GM18870 (cell line): ENCODE data around the gene NAGPA.
"Not testable (repeated sequence)": the region's sequence is repeated elsewhere in the genome, so short reads cannot be mapped to it uniquely, and the experiment has no call there.

Source experiments
- ATAC-seq: cut with Tn5 transposase; IDR thresholded peaks from one replicate; pipeline ENCODE4 v1.9.1; 2021; ENCODE audit warnings: moderate library complexity; ENCODE audit not compliant: unreplicated experiment

Gene NAGPA, protein sequence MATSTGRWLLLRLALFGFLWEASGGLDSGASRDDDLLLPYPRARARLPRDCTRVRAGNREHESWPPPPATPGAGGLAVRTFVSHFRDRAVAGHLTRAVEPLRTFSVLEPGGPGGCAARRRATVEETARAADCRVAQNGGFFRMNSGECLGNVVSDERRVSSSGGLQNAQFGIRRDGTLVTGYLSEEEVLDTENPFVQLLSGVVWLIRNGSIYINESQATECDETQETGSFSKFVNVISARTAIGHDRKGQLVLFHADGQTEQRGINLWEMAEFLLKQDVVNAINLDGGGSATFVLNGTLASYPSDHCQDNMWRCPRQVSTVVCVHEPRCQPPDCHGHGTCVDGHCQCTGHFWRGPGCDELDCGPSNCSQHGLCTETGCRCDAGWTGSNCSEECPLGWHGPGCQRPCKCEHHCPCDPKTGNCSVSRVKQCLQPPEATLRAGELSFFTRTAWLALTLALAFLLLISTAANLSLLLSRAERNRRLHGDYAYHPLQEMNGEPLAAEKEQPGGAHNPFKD

DNA sequence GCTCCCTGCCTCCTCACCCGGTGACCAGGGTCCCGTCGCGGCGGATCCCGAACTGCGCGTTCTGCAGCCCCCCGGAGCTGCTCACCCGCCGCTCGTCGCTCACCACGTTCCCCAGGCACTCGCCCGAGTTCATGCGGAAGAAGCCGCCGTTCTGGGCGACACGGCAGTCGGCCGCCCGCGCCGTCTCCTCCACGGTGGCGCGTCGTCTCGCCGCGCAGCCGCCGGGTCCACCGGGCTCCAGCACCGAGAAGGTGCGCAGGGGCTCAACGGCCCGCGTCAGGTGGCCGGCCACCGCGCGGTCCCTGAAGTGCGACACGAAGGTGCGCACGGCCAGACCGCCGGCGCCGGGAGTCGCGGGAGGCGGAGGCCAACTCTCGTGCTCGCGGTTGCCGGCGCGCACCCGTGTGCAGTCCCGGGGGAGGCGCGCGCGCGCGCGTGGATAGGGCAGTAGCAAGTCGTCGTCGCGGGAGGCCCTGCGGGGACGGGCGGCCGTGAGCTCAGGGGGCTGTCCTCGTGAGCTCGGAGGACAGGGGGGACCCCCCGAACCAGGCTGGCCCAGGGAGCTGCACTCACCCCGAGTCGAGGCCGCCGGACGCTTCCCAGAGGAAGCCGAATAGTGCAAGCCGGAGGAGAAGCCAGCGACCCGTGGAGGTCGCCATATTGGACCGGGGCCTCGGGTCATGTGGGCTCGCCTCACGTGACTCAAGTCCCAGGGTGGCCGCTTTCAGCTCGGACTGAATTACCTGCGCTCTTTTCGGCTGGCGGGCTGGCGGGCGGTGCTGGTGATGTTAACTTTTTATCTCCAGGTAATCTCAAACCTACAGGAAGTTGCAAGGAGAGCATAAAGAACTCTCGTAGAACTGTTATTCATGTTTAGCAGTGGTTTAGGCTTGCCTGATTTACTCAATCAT, at the start of gene NAGPA:
NAGPA (minus strand) TSS at position 680 of the 911 bp plus-strand sequence; CDS start at position 659, 21 bp downstream.
- ATAC-seq: peak; percentile 43

GRCh38 chr16:5080996-5081395, 47.3 kb upstream of the NAGPA start:
- not testable (repeated sequence) for ATAC-seq

GRCh38 chr16:5080461-5080860, 46.7 kb upstream of the NAGPA start:
- ATAC-seq: not testable (repeated sequence)

GRCh38 chr16:5078626-5079025, 44.9 kb upstream of the NAGPA start:
- no peak for ATAC-seq

- ATAC-seq: no peak
Measured at GRCh38 chr16:5077304-5077703, 43.6 kb upstream of the NAGPA start.

GRCh38 chr16:5075637-5076036, 41.9 kb upstream of the NAGPA start:
- ATAC-seq: no peak

- not testable (repeated sequence) for ATAC-seq
Measured at GRCh38 chr16:5073771-5074170, 40.0 kb upstream of the NAGPA start.

- no peak for ATAC-seq
Measured at GRCh38 chr16:5073279-5073629, 39.5 kb upstream of the NAGPA start.

- peak; percentile 2 for ATAC-seq
Measured at GRCh38 chr16:5072334-5073278, 38.9 kb upstream of the NAGPA start.

- ATAC-seq: peak; percentile 76
Measured at GRCh38 chr16:5071681-5072333, 38.1 kb upstream of the NAGPA start, which contains the start of gene ALG1. TSS of gene ALG1 (plus strand) at chr16:5071843. CDS start at chr16:5071850, 7 bp downstream.

GRCh38 chr16:5071341-5071680, 37.6 kb upstream of the NAGPA start:
- ATAC-seq: no peak

- ATAC-seq: no peak
Measured at GRCh38 chr16:5070431-5071186, 36.9 kb upstream of the NAGPA start.

GRCh38 chr16:5069854-5070253, 36.1 kb upstream of the NAGPA start:
- ATAC-seq: no peak

- no peak for ATAC-seq
Measured at GRCh38 chr16:5069048-5069447, 35.3 kb upstream of the NAGPA start.

- ATAC-seq: no peak
Measured at GRCh38 chr16:5066511-5066910, 32.8 kb upstream of the NAGPA start.

- ATAC-seq: no peak
Measured at GRCh38 chr16:5065813-5066212, 32.1 kb upstream of the NAGPA start, which contains the start of gene C16orf89. TSS of gene C16orf89 (minus strand) at chr16:5065956. CDS start at chr16:5065908, 48 bp downstream.

DNA sequence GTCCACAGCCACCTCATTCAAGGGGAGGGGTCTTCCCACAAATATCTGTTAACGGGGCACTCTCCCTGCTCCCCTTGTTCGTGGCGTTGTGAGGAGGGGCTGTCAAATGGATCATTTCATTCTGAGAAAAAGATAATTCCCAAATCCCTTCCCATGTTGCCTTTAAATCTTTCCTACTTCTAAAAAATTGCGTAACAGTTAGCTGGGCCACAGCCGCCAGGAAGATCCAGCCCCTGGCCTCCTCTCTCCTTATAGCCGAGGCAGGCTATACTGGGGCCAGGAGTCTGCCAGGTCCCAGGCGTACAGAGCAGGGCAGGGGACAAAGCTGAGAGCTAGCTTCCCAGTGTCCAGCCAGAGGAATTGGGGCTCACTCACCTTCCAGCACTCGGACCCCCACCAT, 31.6 kb upstream of the NAGPA start:
- ATAC-seq: no peak

GRCh38 chr16:5064915-5065314, 31.2 kb upstream of the NAGPA start:
- no peak for ATAC-seq
